ENCODE data around the gene FER1L5. TPM values are rescaled to one million over a fixed set of nuclear protein-coding genes. Genes with fewer than 3 reads are reported as not detected.
A peak's percentile ranks its signal among the peaks of the same experiment; 100 is the strongest.

The FER1L5 gene
- total RNA-seq, result not detected

DNA sequence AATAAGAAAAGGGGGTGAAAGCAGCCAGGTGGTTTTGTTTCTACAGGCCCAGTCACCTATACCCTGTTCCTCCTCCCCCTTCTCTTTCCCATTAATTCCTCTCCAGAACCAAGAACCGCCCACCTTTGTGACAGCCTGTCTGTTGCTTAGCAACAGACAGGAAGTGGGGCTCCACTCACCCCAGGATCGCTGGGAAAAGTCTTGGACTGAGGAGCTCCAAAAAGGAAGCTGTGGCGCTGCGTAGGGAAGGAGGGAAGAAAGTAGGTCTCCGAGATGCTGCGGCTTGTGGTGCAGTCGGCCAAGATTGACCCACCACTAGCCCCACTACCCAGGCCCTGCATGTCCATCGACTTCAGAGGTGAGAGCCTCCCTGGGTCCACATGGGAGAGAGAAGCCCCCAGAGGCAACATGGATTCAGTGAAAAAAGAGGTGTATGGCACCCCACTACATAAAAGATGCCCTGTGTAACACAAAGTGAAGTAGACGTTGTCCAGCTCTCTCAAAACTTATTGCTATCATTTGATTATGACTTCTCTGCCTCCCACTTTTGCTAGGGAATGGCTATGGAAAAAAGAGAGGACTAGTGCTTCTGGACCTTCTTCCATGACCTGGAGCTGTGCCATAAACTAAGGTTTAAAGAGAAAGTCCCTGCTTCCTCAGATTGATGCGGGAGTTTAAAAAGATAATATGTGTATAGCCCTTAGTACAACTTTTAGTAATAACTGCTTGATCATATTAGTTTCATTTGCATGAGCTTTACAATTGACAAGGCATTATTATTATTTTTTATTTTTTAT is at the start of gene FER1L5:
Gene FER1L5 (plus strand): TSS at position 201 of the 797 bp plus-strand sequence. CDS start 73 bp downstream, at position 274.
- DNase-seq (ENCODE audit: low read depth in 2 of 3, low spot score in 2 of 3), result no peak

DNA sequence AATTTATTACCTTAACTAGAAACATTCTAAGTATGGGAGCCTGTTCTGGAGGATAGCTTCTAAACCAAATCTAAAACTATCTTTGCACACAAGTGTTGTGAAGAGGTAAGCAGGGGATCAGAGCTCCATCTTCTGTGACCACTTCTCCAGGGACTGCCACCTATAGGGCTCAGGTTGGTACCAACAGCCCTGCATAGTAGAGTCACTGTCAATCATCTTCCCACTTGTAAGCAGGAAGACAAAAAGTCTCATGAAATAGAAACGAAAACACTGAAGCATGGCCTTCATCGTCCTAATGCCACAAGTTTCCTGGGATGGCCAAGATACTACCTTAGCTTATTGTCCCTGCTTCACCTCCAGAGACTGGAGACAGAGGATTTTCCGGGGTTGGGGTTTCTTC is 48.3 kb upstream of the FER1L5 start:
- no peak for DNase-seq (ENCODE audit: low read depth in 2 of 3, low spot score in 2 of 3)

DNA sequence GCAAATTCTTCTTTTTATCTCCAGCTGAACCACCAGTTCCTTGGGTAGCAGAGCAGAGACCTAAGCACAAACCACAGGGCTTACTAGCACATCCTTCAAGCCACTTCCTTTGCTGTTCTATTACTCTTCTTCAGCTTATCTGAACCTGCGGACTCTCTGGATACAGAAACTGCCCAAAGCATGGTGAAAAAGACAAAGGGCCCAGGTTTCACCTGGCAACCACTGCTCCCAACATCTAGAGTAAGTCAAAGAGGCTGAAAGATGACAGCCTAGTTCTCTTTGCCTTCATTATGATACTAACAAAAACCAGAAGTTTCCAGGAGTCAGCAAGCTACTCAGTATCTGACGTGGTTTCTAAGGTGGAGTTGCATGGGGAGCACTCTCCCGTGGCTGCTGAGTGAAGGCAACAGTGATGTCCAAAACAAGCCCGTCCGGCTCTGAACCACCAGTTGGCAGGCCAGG is 47.8 kb upstream of the FER1L5 start:
- peak in 1 of 3 donors; percentile 47 for DNase-seq (ENCODE audit: low read depth in 2 of 3, low spot score in 2 of 3)

DNA sequence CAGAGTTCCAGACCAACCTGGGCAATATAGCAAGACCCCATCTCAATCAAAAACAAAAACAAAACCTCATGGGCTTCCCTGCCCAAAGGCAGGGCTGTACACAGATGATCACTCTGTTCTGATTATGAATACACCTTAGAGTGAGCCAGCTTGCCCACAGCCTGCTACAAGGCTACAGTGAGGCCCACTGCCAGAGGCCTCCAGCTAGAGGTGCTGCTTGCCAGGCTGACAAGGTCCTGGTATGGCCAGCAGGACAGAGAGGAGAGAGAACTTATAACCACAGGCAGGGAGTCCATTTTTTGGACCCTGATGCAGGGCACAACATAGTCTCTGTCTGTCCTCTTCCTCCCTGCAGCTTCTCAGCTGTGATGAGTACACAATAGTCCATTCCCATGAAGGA is 46.0 kb upstream of the FER1L5 start:
- no peak for DNase-seq (ENCODE audit: low read depth in 2 of 3, low spot score in 2 of 3)

DNA sequence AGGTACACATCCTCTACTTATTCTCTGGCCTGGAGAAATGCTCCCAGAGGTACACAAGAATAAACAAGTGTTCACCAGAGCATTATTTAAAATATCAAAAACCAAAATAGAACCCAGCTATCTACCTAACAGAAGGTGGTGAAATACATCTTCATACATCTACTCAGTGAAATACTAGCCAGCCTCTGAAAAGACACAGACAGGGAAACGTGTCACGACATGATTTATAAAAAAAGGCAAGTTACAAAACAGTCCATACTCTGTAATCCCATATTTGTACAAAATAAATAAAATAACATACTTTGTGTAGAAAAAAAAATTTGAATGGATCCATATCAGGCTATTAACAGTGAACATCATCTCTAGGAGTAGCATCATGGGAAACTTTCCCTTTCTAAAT is 42.6 kb upstream of the FER1L5 start:
- DNase-seq (ENCODE audit: low read depth in 2 of 3, low spot score in 2 of 3), result no peak

DNA sequence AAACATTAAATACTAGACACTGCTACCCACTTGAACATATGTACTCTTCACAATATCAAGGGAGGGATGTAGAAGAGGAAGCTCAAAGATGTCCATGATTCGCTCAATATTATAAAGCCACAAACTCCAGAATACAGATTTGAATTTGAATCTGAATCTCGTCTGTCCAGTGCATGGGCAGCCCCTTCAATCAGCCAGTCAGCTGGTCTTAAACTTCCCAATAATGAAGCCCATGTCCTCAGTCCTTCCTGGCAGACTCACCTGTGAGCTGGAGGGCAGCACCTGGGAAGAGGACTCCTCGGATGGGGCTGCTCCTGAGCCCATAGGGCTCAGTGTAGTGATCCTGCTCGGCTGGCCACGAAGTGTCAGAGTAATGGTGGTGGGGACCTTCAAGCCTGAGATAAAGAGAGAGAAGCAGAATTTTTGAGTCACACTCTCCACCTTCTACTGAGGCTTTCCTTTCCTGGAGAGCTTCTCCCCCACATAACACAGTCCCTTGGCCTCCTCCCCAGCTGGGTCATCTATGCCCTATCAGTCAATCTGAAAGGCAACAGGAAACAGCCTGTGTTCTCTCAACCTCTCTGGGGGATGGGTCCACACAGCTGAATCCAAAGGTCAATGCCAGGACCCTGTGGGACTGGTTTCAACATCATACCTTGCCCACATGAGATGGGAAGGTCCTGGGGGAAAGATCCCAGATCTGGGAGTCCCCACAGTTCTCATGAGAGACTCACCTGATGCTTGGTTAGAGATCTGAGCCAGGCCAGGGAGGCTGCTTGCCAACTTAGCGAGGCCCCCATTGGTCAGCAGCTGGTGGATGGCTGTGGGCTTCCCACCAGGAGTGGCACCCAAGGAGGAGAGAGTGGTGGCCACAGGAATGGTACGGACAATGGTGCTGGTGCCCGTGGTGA is 40.9 kb upstream of the FER1L5 start:
- peak in 1 of 3 donors; percentile 52 for DNase-seq (ENCODE audit: low read depth in 2 of 3, low spot score in 2 of 3)

DNA sequence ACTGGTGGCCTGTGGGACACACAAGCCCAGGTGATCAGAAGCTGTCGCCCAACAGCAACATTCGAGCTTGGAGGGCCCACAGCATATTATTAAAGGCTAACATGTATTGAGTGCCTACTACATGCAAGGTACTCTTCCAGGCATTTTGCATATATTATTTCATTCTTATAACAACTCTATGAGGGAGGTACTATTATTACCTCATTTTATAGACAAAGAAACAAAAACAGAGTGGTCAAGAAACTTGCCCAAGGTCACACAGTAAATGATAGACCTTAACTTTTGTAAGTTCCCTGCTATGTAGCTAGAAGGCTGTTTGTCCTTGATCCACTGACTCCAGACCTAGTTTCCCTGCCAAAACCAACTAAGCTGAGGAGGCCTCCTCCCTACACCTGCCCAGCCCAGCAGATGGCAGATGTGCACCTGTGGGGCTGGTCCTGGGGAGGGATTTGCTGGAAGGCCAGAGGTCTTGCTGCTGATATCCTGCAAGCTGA is 40.2 kb upstream of the FER1L5 start:
- DNase-seq (ENCODE audit: low read depth in 2 of 3, low spot score in 2 of 3), result no peak

DNA sequence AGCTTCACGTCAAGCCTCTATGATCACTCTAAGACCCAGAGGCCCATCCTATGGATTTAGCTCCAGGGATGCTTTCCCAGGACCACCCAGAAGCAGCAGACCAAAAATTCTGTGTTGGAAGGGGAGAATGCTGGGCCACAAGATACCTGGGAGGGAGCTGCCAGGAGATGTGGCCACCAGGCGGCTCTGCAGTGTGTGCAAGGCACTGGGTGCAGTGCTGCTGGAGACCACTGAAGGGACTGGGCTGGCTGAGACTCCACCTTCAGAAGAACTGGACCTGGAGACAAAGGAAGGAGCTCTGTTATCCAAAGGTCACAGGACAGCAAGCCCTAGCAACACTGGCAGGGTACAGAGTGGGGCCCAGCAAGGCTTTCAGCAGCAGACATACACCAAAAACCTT is 38.5 kb upstream of the FER1L5 start:
- peak in 1 of 3 donors; percentile 15 for DNase-seq (ENCODE audit: low read depth in 2 of 3, low spot score in 2 of 3)

DNA sequence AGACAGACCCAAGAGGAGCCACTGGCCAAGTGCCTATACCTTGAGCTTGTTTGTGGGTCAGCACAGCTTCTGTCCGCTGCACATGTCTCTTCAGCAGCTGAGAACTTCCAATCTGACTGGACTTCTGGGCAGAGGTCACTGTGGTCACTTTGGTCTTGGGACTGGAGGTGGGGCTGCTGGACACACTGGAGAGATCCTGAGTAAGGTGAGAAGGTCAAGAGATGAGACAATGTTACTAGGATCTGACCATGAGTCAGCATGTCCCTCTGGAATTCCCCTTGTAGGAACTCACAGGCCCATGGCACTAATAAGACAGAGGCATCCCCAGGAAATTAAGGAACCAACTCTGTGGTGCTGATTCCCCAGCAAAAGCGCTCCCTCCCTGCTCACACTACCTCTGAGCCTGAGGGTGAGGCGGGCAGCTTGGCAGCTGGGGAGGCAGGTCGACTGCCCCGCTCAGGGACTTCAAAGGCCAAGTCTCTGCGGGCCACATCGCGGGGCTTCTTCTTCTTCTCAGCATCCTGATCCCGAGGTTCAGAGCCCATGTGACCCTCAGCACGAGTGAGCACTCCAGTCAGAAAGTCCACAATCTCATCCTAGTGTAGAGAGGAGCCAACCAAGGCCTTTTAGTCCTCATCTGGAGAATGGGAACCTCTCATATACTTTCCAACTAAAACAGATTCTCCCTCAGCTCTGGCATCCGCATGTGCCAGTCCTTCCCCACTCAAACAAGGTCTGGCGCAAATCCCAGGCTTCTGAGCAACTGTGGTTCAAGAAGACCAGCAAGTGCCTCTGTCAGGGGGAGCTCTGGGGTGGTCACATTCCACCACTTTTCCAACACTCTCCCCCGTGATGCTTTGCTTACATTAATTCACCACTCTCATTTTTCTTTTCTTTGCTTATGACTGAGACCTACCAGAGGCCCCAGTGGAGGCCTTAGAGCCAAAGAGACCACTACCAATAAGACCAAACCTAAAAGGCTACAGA is 33.8 kb upstream of the FER1L5 start:
- no peak for DNase-seq (ENCODE audit: low read depth in 2 of 3, low spot score in 2 of 3)

DNA sequence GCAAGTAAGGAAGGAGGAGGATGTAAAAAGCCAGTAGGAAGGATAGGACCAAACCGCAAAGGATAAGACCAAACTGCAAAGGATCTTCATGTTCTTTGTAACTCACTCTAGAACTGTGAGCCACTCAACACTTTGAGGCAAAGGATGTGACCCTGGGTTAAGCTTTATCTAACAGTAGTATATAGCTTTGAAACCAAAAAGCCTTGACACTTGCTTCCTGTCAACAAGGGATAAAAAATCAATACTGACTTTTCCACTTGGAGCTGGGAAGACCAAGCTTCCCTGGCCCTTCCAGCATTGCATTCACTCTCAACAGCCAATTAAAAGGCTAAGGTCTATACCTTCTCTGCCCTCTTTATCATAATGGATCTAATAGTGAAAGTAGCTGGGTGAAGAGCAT is 26.4 kb upstream of the FER1L5 start:
- DNase-seq (ENCODE audit: low read depth in 2 of 3, low spot score in 2 of 3), result no peak

DNA sequence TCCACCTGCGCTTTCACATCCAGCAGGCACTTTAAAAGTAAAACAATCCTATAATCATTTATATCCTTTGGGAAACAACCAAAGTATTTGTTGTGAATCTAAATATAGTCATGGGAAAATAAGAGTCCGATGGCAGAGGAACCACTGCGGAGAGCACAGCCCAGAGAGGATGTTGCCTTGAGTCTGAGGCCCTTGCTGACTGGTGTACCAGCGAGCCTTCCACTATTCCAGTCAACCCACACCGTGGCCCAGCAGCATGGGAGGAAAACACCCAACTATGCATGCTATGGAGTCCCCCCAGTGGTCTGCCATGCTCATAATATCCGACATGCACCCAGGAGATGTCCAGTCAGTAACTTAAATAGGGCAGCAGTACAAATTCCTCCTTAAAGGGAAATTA is 26.0 kb upstream of the FER1L5 start:
- DNase-seq (ENCODE audit: low read depth in 2 of 3, low spot score in 2 of 3), result no peak

DNA sequence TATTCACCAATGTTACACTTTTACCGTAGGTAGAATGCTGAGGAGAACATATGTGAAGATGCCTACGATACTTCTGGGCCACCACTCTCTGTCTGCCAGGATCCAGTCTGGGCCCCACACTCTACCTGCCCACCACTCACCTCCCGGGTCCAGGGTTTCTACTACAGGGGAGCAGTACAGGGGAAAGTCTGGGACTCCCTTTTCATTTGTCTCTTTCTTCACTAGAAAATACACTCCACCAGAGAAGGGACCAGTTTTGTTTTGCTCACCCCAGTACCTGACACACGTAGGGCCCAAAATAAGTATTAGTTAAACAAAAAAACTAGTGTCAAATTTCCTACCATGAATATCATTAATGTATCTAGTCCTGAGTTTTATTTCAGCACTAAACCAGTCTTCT is 25.6 kb upstream of the FER1L5 start:
- DNase-seq (ENCODE audit: low read depth in 2 of 3, low spot score in 2 of 3), result no peak

DNA sequence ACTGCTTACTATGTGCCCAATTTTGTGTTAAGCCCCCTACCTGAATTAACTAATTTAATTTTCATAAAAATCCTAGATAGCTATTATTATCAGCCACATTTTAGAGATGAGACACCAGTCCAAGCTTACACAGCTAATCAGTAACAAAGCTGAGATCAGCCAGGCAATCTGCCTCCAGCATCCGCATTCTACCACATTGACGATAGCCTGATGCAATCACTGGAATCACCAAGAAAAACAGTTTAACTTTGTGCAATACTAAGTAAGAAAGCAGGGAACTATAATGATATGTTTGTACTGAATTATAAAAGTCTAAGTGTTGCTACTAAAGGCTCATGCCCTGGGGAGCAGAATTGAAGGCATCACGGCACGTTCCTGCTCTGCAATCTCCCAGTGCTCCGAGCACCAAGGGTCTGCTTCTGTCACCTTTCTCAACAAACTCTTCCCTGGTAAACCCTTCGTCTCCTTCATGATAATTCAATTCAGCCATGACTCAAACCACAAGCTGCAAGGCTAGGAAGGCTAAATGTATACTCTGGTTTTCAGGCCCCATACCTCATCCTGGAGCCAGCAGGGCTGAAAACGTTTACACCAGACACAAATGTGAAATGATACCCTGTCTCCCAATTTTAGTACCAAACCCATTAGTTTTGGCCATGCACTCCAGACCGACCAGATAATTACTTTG is 23.8 kb upstream of the FER1L5 start:
- no peak for DNase-seq (ENCODE audit: low read depth in 2 of 3, low spot score in 2 of 3)

DNA sequence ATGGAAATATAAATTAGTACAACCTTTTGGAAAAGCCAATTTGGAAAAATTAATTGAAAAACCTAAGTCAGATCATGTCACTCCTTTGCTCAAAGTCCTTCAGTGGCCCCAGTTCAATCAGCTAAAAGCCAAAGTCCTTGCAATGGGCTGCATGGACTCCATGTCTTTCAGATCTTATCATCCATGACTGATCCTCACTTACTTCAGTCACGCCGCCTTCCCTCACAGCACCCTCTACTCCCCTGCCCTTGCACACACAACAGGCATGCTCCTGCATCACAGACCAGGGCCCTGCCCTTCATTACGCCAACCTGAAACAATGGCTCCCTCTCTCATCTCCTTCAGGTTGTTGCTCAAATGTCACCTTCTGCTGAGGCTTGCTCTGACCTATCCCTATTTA is 20.0 kb upstream of the FER1L5 start:
- no peak for DNase-seq (ENCODE audit: low read depth in 2 of 3, low spot score in 2 of 3)

DNA sequence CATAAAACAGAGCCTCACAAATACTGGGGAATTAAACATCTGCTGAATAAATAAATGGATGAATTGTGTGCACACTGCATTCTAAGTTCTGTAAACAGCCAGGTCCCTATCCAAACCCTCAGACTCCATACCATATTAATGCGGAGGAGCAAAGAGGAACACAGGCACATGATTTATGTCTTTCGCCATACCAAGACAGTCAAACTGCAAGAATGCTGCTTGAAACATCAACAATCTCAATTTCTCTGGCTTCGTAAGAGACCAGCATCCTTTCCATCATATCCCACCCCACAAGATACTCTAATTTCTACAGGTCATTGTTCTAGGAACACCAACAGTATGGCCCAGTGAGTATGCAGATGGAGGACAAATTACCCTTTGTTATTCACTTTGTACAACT is 19.4 kb upstream of the FER1L5 start:
- DNase-seq (ENCODE audit: low read depth in 2 of 3, low spot score in 2 of 3), result peak in 1 of 3 donors; percentile 9

DNA sequence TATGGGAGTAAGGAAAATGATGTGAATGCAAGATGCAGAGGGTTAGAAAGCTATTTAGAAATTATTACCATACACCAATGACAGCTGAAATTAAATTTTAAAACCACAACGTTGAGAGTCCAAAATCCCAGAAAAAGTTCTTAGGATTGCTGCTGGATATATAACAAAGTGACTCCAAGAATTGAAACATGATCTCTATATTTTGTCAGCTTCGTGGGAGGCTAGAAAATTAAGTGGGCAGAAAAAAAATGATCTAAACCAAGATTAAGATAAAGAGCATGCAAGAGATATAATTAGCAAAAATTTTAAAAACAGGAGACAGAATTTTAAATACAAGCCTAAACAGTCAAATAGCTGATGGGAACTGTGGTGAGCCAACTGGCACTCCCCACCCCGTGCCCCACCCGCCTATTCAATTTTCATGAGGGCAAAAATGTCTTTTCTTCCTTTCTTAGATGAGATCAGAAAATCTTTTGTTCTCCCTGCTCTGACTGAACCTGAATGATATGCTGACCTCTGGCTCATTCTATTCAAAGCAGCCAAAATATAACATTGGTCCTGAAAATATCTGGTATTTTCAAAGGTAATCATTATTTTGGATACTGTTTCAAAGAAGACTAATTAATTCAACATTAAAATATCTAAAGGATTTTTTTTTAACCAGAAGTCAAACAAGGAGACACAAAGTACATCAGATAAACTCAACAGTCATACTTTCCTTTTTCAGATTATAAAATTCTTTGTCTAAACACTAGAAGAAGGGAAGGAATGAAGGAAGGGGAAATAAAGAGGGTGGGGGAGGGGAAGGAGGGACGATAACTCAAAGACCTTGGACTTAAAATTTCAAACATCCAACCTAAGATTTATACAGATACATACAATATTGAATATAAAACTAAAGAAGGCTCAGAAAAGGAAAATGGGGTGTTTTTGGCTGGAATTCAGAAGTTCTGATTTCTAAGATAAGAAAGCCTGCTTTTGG is 16.7 kb upstream of the FER1L5 start:
- no peak for DNase-seq (ENCODE audit: low read depth in 2 of 3, low spot score in 2 of 3)

DNA sequence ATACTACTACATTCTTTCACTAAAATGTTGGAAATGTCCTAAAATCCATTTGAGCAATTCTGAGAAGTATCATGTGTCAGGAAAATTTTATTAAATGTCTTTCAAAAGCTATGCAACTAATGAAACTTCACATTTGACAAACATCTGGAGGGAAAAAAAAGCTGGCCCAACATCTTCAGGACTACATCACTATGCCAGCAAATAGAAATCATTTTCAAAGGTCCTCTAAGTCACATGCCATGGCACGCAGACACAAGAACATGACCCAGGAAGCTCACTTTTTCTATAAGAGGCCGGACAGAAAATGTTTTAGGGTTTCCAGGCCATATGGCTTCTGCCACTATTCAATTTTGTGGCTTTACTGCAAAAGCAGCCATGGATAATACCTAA is 16.0 kb upstream of the FER1L5 start:
- DNase-seq (ENCODE audit: low read depth in 2 of 3, low spot score in 2 of 3), result no peak

DNA sequence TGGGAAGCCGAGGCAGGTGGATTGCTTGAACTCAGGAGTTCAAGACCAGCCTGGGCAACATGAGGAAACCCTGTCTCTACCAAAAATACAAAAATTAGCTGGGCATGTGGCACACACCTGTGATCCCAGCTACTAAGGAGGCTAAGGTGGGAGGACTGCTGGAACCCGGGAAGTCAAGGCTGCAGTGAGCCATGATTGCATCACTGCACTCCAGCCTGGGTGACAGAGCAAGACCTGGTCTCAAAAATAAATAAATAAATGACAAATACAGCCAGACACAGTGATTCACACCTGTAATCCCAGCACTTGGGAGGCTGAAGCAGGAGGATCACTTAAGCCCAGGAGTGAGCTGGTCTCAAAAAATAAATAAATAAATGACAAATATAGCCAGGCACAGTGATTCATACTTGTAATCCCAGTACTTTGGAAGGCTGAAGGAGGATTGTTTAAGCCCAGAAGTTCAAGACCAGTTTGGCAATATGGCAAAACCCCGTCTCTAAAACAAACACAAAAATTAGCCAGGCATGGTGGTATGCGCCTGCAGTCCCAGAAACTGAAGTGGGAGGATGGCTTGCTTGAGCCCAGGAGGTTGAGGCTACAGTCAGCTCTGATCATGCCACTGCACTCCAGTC is 10.6 kb upstream of the FER1L5 start:
- DNase-seq (ENCODE audit: low read depth in 2 of 3, low spot score in 2 of 3), result no peak
